HepG2 (cell line): ENCODE data around the gene TRNT1. TPM values are rescaled to one million over a fixed set of nuclear protein-coding genes. Genes with fewer than 3 reads are reported as not detected.

Source experiments
- ATAC-seq: fragments of 200-7000 bp; cut with Tn5 transposase; 3 replicates; pipeline ENCODE4 v1.9.1; 2020; ENCODE audit warnings: mild to moderate bottlenecking, moderate library complexity
- BruUV-seq: library from RNA; stranded (reverse); fragments of 400-500 nt; replicated peaks from 2 replicates; lab custom pipeline; 2021; lab: Mats Ljungman, UMichigan
- CTCF ChIA-PET: fragments of 300-600 bp; formaldehyde crosslinking; extraction: SDS; loops from one replicate; lab custom pipeline; 2021; ENCODE audit warnings: low total read pairs, inconsistent platforms, low intra/inter-chr PET ratio; lab: Yijun Ruan, JAX
- POLR2A ChIA-PET: fragments of 350-600 bp; sonication (Branson Sonifier 250); formaldehyde crosslinking; loops from one replicate; lab custom pipeline; 2020; ENCODE audit warnings: antibody characterized with exemption, inconsistent platforms; lab: Yijun Ruan, JAX
- DNase-seq: peaks from one replicate; pipeline ENCODE4 v3.0.0-alpha.2; 2015; ENCODE audit warnings: low spot score
- FAIRE-seq: peaks from 3 replicates; lab custom pipeline; 2011; peaks lifted over from hg19 to GRCh38; lab: Jason Lieb, UNC
- H2AFZ ChIP-seq: one replicate; pipeline ENCODE4 v1.6.1; 2011; ENCODE audit warnings: low read length, inconsistent platforms
- H3K27ac ChIP-seq: fragments of 300-600 bp; 3 replicates; pipeline ENCODE4 v1.8.0; 2011; ENCODE audit warnings: mixed run types, mild to moderate bottlenecking, mixed read lengths, low read length, inconsistent platforms; ENCODE audit not compliant: insufficient read depth; ENCODE audit errors: extremely low read length
- H3K27me3 ChIP-seq, 2 experiments: fragments of 200-600 bp in 1 of 2; 2 replicates in 1 of 2; 3 replicates in 1 of 2; pipeline versions ENCODE4 v1.6.0 to v1.8.0; 2011; ENCODE audit warnings: low read length in 2 of 2, mild to moderate bottlenecking in 2 of 2, moderate library complexity in 2 of 2, inconsistent platforms in 1 of 2; ENCODE audit not compliant: insufficient read depth in 2 of 2, control insufficient read depth in 1 of 2
- H3K36me3 ChIP-seq, 2 experiments: fragments of 200-600 bp in 1 of 2; replicated peaks in 1 of 2; 2 replicates in 1 of 2; 3 replicates in 1 of 2; pipeline versions ENCODE4 v1.5.1 to v1.8.0; 2011; ENCODE audit warnings: low read length in 2 of 2, inconsistent platforms in 1 of 2; ENCODE audit not compliant: insufficient read depth in 2 of 2, control insufficient read depth in 1 of 2
- H3K4me1 ChIP-seq: 2 replicates; pipeline ENCODE4 v1.5.1; 2012; ENCODE audit warnings: low read length, inconsistent platforms; ENCODE audit not compliant: insufficient read depth
- H3K4me2 ChIP-seq: 2 replicates; pipeline ENCODE4 v1.6.0; 2011; ENCODE audit warnings: low read depth, low read length, inconsistent platforms
- H3K4me3 ChIP-seq, 3 experiments: fragments of 200-600 bp in 1 of 3; sonication (generic), shearing (Covaris generic) in 1 of 3; replicated peaks in 1 of 3; 2 replicates each; pipeline ENCODE4 v1.5.1; 2011 to 2016; ENCODE audit warnings: low read length in 3 of 3, inconsistent platforms in 2 of 3, low read depth in 2 of 3, mild to moderate bottlenecking in 2 of 3, control low read depth in 1 of 3, mixed read lengths in 1 of 3; ENCODE audit not compliant: insufficient read depth in 1 of 3
- H3K79me2 ChIP-seq: one replicate; pipeline ENCODE4 v1.6.1; 2011; ENCODE audit warnings: low read length, inconsistent platforms; ENCODE audit not compliant: insufficient read depth
- H3K9ac ChIP-seq: 2 replicates; pipeline ENCODE4 v1.6.0; 2011; ENCODE audit warnings: mild to moderate bottlenecking, low read depth, low read length, inconsistent platforms; ENCODE audit not compliant: insufficient read depth
- H3K9me3 ChIP-seq: 2 replicates; pipeline ENCODE4 v1.5.1; 2012; ENCODE audit warnings: mild to moderate bottlenecking, low read length
- H4K20me1 ChIP-seq: 2 replicates; pipeline ENCODE4 v1.6.0; 2011; ENCODE audit warnings: inconsistent platforms, mild to moderate bottlenecking, low read length, moderate library complexity; ENCODE audit not compliant: insufficient read depth
- ATF1 ChIP-seq: IDR thresholded peaks from 2 replicates; pipeline ENCODE4 v1.6.1; 2016; ENCODE audit warnings: mild to moderate bottlenecking, control low read depth
- CSRNP2 ChIP-seq: sonication (generic); formaldehyde crosslinking; conservative IDR thresholded peaks from 2 replicates; pipeline ENCODE4 v1.8.0; 2022; ENCODE audit warnings: low read depth, missing genetic modification reagents
- HMG20A ChIP-seq: IDR thresholded peaks from 2 replicates; pipeline ENCODE4 v1.6.1; 2016; ENCODE audit warnings: borderline replicate concordance
- KDM5B ChIP-seq: sonication (generic); formaldehyde crosslinking; IDR thresholded peaks from 2 replicates; pipeline ENCODE4 v1.4.0; 2020; ENCODE audit warnings: missing genetic modification reagents, mild to moderate bottlenecking, borderline replicate concordance
- MAZ ChIP-seq, 2 experiments: sonication (generic) in 1 of 2; formaldehyde crosslinking in 1 of 2; IDR thresholded peaks; 2 replicates each; pipeline versions ENCODE4 v1.5.0 to v1.6.1; 2012 to 2020; ENCODE audit warnings: low read depth in 2 of 2, mild to moderate bottlenecking in 2 of 2, borderline replicate concordance in 1 of 2, improper control_type of control experiment in 1 of 2, low read length in 1 of 2, missing genetic modification reagents in 1 of 2, moderate library complexity in 1 of 2
- MED1 ChIP-seq: sonication (generic); formaldehyde crosslinking; IDR thresholded peaks from 2 replicates; pipeline ENCODE4 v1.4.0; 2020; ENCODE audit warnings: missing genetic modification reagents
- MIER3 ChIP-seq: IDR thresholded peaks from 2 replicates; pipeline ENCODE4 v1.6.1; 2016; ENCODE audit warnings: missing compliant biosample characterization, borderline replicate concordance
- NFE2L1 ChIP-seq: sonication (generic); formaldehyde crosslinking; IDR thresholded peaks from 2 replicates; pipeline ENCODE4 v1.4.0; 2020; ENCODE audit warnings: missing genetic modification reagents, mild to moderate bottlenecking, borderline replicate concordance
- ZFP91 ChIP-seq: sonication (generic); formaldehyde crosslinking; IDR thresholded peaks from 2 replicates; pipeline ENCODE4 v1.9.0; 2022; ENCODE audit warnings: missing genetic modification reagents, mild to moderate bottlenecking, borderline replicate concordance
- ZNF101 ChIP-seq: sonication (generic); formaldehyde crosslinking; IDR thresholded peaks from 2 replicates; pipeline ENCODE4 v1.4.0; 2020; ENCODE audit warnings: mild to moderate bottlenecking, low read depth, missing genetic modification reagents, borderline replicate concordance
- ZNF234 ChIP-seq: sonication (generic); formaldehyde crosslinking; conservative IDR thresholded peaks from 2 replicates; pipeline ENCODE4 v1.5.1; 2020; ENCODE audit warnings: mild to moderate bottlenecking, missing genetic modification reagents
- ZNF24 ChIP-seq: fragments of 450-650 bp; IDR thresholded peaks from 2 replicates; pipeline ENCODE4 v1.6.1; 2017; ENCODE audit warnings: antibody characterized with exemption, mild to moderate bottlenecking
- ZNF263 ChIP-seq: sonication (generic); formaldehyde crosslinking; IDR thresholded peaks from 2 replicates; pipeline ENCODE4 v1.4.0; 2020; ENCODE audit warnings: missing genetic modification reagents
- ZNF296 ChIP-seq: sonication (generic); formaldehyde crosslinking; conservative IDR thresholded peaks from 2 replicates; pipeline ENCODE4 v1.5.0; 2020; ENCODE audit warnings: mild to moderate bottlenecking, missing genetic modification reagents
- ZNF317 ChIP-seq: sonication (generic); formaldehyde crosslinking; IDR thresholded peaks from 2 replicates; pipeline ENCODE4 v1.5.0; 2020; ENCODE audit warnings: mild to moderate bottlenecking, missing genetic modification reagents
- ZNF713 ChIP-seq: sonication (generic); formaldehyde crosslinking; IDR thresholded peaks from 2 replicates; pipeline ENCODE4 v1.4.0; 2020; ENCODE audit warnings: mild to moderate bottlenecking, missing genetic modification reagents
- WGBS: methylation state at CpG from one replicate; pipeline ENCODE4 v1.1.6; 2017; ENCODE audit warnings: low lambda C conversion rate; 5-methylcytosine and 5-hydroxymethylcytosine counted together
- in situ Hi-C: cut with HindIII; loops from 2 replicates; pipeline ENCODE4 v1.10.0; 2017; ENCODE audit warnings: low pct_unique_long_range_greater_than_20kb; ENCODE audit not compliant: extremely low pct_ligation_motif_present
- intact Hi-C: fragments of 100-400 bp; cut with micrococcal nuclease; formaldehyde crosslinking; loops from one replicate; pipeline ENCODE4 v1.10.0; 2022; ENCODE audit not compliant: unreplicated experiment
- polyA plus RNA-seq, 8 experiments: library from polyadenylated mRNA; depleted of rRNA in 3 of 8; stranded (reverse) in 7 of 8; unstranded in 1 of 8; fragments of >200 nt; fragmentation: Illumina TruSeq in 4 of 8; extraction: Trizol in 4 of 8; gene quantifications; 2 replicates each; pipeline versions ENCODE4 v1.2.1 to v1.2.3, GENCODE V29; 2011 to 2016; ENCODE audit warnings: low read depth in 4 of 8, missing spikeins in 1 of 8, mixed read lengths in 1 of 8; ENCODE audit not compliant: insufficient read depth in 1 of 8
- total RNA-seq, 5 experiments: library from RNA; depleted of rRNA; stranded (reverse); fragments of >200 nt; fragmentation: Illumina TruSeq; extraction: Trizol; gene quantifications; 2 replicates each; pipeline ENCODE4 v1.2.3, GENCODE V29; 2016; ENCODE audit warnings: low read depth in 1 of 5
- TF ChIP-seq, protein P1 (sequence below): sonication (generic); formaldehyde crosslinking; IDR thresholded peaks from 2 replicates; pipeline ENCODE4 v1.9.0; 2022; ENCODE audit warnings: low read depth, missing genetic modification reagents

TRNT1 gene
- total and polyA plus RNA-seq, 2 of the 13 experiments (the other 11 are each of a cell fraction or from before 2014, with no cell fraction given) = 9.4 to 27.7 TPM

- TF ChIP-seq CSRNP2 (CRISPR knock-in tag) (no peak), ZNF234 (CRISPR knock-in tag) (no peak), ZNF101 (CRISPR knock-in tag) (no peak), HMG20A (CRISPR knock-in tag) (no peak), ZNF317 (CRISPR knock-in tag) (no peak), ZFP91 (no peak)
These were observed 2.8 kb downstream of the TRNT1 start (continued) for GRCh38 chr3:3129579-3129978.

GRCh38 chr3:3133500-3133899 is 6.8 kb downstream of the TRNT1 start:
- no peak overlapping the region for H3K9ac ChIP-seq
- intact Hi-C loops = no loop called here
- no peak overlapping the region for H2AFZ ChIP-seq
- H3K27me3 ChIP-seq = no peaks in the 10 kb centered on the region
- TF ChIP-seq ATF1 (CRISPR knock-in tag) = no peak
- TF ChIP-seq KDM5B = no peak
- no peak for TF ChIP-seq MAZ (IDR thresholded peaks at IDR 0.05; ENCODE audit: borderline replicate concordance, low read depth, low read length)
- no peak for TF ChIP-seq MAZ (CRISPR knock-in tag; IDR thresholded peaks at IDR 0.05; ENCODE audit: low read depth)
- no peak for TF ChIP-seq NFE2L1
- no peak for TF ChIP-seq MED1 (CRISPR knock-in tag)
- no peak for TF ChIP-seq ZNF24
- TF ChIP-seq, protein P1, sequence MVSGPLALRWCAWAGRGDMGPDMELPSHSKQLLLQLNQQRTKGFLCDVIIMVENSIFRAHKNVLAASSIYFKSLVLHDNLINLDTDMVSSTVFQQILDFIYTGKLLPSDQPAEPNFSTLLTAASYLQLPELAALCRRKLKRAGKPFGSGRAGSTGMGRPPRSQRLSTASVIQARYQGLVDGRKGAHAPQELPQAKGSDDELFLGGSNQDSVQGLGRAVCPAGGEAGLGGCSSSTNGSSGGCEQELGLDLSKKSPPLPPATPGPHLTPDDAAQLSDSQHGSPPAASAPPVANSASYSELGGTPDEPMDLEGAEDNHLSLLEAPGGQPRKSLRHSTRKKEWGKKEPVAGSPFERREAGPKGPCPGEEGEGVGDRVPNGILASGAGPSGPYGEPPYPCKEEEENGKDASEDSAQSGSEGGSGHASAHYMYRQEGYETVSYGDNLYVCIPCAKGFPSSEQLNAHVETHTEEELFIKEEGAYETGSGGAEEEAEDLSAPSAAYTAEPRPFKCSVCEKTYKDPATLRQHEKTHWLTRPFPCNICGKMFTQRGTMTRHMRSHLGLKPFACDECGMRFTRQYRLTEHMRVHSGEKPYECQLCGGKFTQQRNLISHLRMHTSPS (CRISPR knock-in tag) = no peak
- TF ChIP-seq MIER3 (CRISPR knock-in tag) = no peak
- no peak for TF ChIP-seq ZNF713 (CRISPR knock-in tag)
- no peak for TF ChIP-seq ZNF263
- no peak for TF ChIP-seq ZNF296 (CRISPR knock-in tag)
- no peaks in the 10 kb centered on the region for H3K9me3 ChIP-seq
- H3K27ac ChIP-seq = no peak overlapping the region
- no TSS peak for BruUV-seq
- no peak overlapping the region for H3K4me3 ChIP-seq
- peaks cover 28% of the 10 kb centered on the region for H3K79me2 ChIP-seq
- 0 out of 2 replicates have a peak, but pooled peaks cover 3% of the 10 kb centered on the region for H4K20me1 ChIP-seq
- in situ Hi-C loops = no loop called here
- WGBS = 91% methylated on average over 6 of the region's 6 CpGs
- H3K36me3 ChIP-seq = peaks cover 7 to 56% of the 10 kb centered on the region in 2 experiments
- no peak overlapping the region for H3K4me2 ChIP-seq
- POLR2A ChIA-PET = no interaction called here
- DNase-seq (no peak), ATAC-seq (peak; percentile 55), FAIRE-seq (no peak)
- CTCF ChIA-PET = no interaction called here
- peaks cover 14% of the 10 kb centered on the region for H3K4me1 ChIP-seq
